Stimulated activated CD4-positive, alpha-beta T cell treated with anti-CD3 and anti-CD28 coated beads, TNF-alpha, amount 100 ng/mL, for 1 hour (primary cell): ENCODE measurements around the gene PLXNA4.

Source experiments
- DNase-seq, 3 donors: peaks; one replicate each; pipeline ENCODE4 v3.0.0-alpha.2; 2020; ENCODE audit warnings: low read depth in 3 of 3, low spot score in 1 of 3

Gene PLXNA4

DNA sequence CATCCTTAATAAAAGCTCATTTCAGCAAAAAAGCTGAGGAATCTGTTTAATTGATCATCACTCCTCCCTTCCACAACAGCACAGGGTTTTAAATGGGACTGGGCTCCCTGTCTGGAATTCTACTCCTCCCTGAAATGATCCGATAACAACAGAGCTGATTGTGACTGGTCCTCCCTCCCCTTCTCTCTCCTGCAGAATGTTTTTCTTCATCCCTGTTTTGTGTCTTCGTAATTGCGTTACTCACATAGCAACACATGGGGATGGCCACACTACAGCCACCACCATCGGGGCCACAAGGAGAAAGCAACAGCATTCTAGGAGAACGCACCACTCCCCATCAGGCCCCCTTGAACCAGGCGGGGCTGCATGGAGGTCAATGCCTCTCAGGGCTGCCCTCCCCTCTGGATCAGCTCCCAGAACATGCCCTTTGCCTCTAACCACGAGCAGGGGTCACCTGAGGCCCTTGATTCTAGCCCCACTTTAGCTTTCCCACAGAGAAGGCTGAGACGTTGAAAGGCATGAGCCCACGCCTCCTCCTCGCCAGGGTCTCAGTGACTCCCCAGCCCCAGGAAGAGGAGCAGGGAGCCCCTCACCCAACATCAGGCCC, 152.6 kb downstream of the PLXNA4 start:
- no peak for DNase-seq

DNA sequence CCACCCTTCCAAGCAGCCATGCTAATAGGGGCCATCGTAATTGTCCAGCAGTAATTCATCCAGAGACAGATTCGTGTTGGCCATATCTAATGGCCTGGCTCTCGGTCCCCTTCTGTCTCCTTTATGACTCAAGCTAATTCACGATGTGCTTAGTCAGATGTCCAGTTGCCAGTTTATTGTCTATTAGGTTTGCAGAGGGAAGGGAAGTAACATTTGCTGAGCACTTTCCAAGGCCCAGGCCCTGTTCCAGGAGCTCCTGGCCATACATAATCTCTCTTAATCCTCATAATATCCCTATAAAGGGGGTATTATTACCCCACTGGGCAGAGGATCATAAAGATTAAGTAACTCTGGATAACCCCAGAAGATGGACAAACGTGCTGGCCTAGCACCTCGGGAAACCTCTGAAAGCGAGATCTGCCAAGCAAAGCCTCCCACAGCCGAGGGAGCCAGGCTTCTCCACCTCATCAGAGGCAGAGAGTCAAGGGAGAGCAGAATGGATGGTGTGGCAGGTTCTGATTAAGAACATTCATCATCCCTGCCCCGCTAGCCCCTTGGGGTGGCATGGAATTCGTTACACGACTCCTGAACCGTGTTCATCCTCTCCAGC, 153.7 kb downstream of the PLXNA4 start:
- DNase-seq, result no peak

DNA sequence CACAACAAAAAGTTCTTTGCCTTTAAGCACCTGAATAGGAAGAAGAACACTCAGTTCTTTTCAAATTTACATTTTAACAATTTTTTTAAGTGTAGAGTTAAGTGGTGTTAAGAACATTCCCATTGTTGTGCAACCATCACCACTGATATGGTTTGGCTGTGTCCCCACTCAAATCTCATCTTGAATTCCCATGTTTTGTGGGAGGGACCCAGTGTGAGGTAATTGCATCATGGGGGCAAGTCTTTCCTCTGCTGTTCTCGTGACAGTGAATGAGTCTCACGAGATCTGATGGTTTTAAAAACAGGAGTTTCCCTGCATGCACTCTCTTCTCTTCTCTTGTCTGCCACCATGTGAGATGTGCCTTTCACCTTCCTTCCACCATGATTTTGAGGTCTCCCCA, 155.7 kb downstream of the PLXNA4 start:
- no peak for DNase-seq

DNA sequence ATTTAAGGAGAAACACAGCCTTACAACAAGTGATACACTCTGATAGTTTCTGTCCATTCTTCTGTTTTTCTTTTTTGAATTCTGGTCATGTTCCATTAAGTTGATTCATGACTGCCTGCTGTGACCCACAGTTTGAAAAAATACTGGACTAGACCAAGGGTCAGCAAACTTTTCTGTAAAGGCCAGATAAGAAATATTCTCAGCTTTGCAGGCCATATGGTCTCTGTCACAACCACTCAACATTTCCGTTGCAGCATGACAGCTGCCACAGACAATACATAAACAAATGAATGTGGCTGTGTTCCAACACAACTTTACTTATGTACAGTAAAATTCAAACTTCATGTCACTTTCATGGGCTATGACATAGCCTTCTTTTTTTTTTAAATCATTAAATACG, 156.7 kb downstream of the PLXNA4 start:
- DNase-seq, result no peak

DNA sequence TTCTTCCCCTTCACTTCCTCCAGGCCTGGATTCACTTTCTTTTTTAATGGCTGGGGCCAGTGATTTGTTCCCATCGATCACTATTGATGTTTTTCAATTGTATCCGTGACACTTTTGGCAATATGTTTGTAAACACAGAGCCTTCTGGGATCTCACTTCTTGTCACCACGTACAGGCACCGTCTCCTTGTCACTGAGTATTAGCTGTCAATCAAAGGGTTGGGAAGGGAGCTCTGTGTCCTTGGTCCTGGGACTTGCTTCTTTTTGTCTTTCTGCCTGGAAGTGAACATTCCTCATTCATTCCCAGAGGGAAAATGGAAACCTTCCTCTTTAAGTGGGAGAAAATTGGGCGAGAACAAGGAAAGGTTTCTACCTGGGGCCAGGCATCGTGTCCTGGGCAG, 157.4 kb downstream of the PLXNA4 start:
- DNase-seq, result no peak

DNA sequence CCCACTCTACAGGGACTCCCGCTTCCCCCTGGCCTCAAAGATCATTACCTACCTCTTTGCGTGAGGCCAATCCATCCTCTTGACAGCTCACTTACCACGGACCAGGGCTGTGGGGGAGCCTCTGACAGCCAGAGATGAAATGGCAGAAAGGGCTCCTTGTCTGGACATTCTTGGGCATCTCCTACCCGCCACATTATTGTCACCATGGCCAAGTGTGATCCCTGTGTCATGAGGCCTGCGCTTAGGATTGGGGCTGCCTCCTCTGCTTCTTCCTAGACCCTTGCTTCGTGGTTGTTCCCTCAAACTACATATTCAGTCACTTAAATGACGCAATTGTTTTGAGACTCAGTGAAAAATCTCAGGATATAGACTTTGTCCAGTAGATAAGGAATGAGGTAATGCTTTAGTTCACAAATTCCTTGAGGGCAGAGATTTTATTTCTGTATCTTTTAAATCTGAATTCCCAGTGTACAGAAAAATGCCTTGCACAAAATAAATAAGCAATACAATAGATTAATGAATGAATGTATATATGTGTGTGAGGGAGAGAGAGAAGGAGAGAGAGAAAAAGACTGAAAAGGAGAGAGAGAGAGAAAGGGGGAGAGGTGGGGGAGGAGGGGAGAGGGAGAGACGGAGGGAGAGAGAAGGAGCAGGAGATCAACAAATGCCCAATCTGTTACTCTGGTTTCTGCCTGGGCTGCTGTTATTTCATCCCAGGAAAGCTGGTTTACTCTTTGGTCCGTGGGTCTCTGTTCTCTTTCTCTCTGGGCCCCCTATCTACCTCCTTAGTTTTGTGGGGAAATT, 159.0 kb downstream of the PLXNA4 start:
- DNase-seq, result no peak

DNA sequence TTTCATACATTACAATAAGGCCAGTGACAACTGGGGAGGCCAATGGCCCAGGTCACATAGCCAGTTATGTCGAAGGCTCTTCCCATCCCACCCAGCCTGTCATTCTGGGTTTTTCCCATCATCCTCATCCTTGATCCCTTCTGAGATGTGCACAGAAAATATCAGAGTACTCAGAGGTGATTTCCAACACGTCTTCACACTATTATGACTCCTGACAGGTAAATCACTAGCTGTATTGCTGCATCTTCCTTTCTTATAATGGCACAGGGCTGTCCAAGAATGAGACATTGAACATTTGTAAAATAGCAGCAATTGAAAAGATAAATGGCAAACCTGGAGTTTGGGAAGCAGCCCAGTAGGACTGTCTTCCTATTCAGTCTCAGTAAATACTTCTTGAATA, 159.9 kb downstream of the PLXNA4 start:
- DNase-seq, result no peak

DNA sequence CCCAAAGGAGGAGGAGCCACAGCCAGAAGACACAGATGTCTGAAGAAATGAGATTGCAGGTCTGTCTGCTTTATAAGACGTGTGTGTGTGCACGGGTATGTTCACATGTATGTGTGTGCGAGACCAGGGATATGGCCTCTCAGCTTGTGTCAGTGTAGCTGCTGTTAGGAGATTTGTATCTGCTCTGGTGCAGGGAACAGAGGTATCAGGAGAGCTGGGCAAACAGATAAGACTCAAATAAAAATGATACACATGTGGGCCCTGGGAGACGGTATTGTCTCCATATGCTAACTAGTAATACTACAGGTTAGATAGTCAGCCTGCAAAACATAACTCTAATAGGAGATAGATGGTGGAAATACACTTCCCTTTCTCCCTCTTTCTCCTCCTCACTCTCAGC, 161.0 kb downstream of the PLXNA4 start:
- no peak for DNase-seq

DNA sequence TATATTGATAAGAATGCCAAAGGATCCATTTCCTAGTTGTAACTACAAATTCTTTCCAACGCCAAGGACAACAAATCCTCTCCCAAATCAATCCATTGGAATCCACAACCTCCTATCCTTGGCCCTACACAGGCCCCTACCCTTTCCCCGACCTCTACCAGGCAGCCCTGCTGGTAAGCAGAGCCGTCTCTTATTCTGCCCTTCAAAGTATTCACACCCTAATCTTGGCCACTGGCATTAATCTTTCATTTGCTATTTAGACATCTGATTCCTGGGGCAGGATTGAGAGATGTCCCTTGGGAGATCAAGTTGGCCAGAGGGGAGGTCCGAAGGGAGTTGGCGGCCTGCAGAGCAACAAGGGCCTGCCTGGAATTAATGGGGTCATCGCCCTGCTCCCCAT, 161.4 kb downstream of the PLXNA4 start:
- no peak for DNase-seq

DNA sequence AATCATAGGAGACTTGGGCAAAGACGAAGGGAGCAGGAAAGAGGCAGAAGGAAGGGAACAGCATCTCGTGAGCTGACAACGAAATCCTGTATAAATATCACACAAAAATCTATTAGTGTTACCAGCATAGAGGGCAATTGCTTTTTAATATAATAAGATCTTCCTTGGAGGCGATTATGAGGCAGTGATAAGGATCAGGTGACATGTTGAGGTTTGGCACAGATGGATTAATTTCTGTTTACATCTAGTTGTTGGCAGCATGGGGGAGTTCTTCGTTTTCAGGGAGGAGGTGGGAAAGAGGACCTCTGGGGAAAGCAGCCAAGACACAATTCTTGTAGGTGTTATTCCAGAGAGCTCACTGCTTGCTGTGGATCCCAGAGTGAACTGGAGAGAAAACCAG, 163.8 kb downstream of the PLXNA4 start:
- no peak for DNase-seq

DNA sequence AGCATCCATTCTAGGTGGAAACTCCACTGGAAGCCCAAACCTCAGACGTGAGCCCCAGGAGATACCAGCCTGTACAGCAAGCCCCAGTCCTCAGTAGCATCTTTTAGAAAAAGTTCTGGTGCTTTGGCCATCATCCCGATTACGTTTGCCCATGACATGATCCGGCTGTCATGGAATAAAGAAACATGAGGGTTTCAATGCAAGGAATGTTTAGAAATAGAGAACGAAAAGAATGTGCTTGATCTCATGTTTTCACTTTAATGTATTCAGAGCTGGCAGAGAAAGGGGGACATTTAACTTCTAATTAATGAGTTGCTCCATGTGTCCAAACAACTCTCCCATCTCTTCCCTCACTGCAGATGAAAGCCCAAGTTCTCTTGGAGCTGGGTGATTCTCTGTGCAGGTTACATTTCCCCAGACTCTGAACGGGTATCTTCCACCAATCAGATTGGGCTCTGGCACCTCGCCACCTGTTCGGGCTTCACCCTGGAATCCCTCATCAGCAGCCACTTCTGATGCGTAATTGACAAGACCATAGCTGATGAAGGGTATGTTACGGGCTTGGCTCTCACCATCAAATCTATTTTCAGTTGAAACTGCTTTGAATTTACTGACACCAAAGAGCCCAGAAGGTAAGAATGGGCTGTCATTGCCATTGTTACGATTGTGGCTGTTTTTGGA, 165.3 kb downstream of the PLXNA4 start:
- DNase-seq, result no peak

DNA sequence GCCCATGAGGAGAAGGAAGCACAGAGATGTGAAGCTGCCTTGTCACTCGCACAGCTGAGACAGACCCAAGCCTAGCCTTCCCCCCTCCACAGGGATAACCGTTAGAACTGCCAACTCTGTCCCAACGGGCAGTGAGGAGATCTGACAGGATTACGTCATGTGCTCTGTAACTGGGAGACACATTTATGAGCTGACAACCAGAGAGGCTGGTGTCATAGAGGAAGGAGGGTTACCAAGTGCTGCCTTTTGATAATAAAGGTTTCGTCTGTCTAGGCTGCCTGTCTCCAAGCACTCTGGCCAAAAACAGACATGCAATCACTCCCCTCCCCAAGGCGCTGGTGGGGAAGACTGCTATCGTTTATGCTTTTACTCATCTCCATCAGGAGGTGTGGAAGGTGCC, 165.9 kb downstream of the PLXNA4 start:
- no peak for DNase-seq

DNA sequence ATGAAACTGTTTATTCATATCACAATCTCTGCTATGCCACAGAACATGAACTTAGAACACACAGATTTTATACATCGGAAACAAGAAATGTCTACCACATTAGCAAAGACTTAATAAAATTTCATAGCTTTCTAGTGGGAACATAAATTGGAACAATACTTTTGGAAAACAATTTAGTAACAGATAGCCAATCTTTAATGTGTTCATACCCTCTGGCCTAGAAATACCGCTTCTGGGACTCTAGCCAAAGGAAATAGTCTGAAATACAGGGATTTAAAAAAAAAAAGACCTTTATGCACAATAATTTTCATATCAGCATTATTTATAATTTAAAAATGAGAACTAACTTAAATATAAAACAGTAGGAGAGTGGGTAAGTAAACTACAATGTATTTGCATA, 168.5 kb downstream of the PLXNA4 start:
- DNase-seq, result no peak

DNA sequence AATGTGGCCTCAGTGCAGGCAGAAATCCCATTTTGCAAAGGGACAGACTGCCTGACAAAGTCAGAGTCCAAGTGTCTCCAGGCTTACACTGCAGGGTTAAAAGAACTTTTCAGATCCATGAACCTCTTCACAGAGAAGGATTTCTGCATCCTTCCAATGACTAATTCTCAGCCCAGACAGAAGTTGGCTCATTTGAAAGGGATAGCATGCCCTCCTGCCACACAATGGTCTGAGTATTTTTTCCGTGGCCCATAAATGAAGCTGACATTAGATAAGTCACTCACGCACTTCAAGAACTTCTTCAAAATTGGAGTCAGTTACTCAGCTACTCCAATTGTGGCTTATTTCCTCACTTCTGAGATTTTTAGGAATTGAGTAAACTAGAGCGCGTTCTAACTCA, 170.2 kb downstream of the PLXNA4 start:
- no peak for DNase-seq

DNA sequence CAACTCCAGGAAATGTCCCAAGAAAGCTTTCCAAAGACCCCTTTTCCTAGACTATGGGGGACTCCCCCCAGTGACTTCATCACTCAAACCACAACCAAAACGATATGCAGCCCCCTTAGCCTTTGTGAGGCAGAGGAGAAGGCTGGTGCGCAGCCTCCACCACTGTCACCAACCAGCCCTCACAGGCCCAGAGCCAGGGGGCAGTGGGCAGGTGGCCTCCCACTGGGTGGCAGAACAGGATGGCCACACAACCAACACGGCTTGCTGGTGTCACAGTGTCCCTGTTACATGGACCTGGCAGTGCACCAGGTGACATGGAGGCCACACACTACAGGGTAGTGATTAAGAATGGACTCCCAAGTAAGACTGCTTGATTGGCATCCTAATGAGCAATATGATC, 172.0 kb downstream of the PLXNA4 start:
- no peak for DNase-seq

DNA sequence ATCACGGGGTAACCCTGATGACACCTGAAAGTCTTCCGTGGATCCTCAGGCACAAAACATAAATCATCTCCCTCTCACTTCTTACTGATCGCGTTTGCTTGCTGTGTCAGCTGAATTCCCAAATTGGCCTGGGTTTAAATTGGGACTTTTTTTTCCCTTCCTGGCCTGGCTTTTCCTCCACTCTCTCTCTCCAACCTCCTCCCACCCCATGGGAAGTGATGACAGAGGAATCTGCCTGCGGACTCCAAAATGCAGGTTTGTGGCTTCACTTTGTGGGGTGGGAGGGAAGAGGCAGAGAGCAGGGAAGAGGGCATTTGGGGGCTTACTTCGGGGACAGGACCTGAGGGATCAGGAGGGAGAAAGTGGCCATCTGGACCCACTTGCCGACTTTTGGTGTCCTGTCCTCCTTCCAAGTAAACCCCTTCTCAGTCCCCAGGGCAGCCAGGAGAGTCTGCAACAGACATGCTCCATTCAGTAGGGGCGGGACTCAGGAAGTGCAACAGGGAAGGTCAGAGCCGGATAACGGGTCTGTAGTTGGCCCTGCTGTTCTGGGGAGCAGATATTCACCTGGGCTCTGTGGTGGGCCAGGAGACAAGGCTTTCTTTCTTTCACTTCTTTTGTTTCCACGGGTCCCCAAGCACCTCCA, 172.7 kb downstream of the PLXNA4 start:
- DNase-seq, result no peak

DNA sequence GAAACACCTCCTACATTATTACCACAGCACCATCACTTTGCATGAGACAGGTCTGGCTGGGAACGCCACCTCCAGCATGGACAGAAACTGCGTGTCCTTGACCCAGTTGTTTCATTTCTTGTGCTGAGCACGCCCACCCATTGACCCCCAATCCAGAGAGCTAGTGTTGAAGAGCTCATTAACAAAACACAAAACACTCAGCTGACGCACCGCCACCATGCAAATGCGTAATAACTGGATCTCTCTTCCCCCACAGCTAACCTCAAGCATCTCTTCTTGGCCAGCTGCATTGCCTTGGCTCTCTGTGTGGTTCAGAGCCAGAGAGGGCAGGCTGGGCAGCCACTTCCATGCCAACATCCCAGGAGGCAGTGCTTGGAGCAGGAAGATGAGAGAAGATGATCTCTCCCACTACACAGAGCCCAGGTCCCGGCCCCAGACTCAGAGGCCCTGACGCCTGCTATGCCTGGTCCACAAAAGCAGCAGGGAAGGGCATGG, 173.5 kb downstream of the PLXNA4 start:
- DNase-seq, result no peak

DNA sequence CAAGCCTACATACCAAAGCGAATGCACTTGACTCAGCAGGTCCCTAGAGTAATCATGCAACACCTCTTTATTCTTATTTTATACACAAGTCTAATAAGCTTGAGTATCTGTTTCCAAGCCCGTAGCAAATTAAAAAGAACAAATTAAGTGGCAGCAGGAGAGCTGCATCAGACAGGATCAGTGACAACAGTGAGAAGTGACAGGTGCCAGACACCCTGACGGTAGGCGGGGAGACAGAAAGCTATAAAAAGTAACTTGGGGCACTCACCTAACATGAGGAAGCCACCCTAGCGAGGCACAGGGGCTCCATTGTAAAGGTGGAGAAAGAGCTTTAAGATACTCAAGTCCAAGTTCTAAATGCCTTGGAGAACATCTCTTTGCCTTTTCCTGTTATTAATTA, 174.2 kb downstream of the PLXNA4 start:
- DNase-seq, result no peak

DNA sequence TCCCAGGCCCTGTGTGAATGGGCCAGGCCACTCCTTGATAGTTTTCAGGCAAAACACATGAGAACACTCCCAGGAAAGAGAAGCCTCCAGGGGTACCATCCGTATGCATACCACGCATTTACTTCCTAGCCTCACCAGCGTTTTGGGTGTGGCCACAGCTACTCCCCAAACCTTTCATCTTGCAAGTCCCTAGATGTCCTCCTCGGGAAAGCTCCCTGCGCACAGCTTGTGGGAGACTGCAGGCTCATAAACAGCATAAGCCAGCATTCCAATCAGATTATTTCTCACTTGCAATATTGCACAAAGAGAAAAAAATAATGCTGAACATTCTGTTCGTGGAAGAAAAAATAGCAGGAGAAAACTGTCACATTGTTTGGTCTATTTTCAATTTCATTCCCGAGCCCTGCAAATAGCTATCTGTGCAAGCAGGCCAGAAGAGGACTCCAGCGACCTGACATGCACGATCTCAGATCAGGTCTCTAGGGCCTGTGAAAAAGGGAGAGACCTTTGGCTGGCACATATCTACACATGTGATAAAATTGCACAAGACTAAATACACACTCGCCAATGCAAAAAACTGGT, 175.6 kb downstream of the PLXNA4 start:
- no peak for DNase-seq

DNA sequence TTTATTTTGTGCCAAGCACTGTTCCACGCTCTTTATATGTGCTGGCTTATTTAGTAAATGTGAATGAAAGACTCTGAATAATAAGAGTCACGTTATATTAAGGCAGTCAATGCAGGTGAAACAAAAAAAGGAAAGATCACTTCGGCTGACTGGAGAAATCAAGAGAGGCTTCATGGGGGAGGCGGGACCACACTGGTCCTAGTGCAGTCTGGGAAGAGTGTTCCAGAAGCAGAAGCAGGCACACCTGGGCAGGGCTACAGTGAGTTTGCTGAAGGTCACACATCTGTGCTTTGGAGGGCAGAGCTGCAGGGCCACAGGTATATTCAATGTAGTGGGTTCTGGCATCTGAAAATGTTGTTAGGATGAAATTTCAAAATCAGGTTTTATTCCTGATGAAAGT, 176.9 kb downstream of the PLXNA4 start:
- no peak for DNase-seq
